ENCODE measurements around the gene GJC1.

GJC1 gene

GRCh38 chr17:44797802-44798201, 32.3 kb downstream of the GJC1 start:
- DNase-seq = no peak

GRCh38 chr17:44796731-44797130, 33.4 kb downstream of the GJC1 start:
- DNase-seq = no peak

GRCh38 chr17:44795928-44796327, 34.2 kb downstream of the GJC1 start:
- DNase-seq = no peak

DNA sequence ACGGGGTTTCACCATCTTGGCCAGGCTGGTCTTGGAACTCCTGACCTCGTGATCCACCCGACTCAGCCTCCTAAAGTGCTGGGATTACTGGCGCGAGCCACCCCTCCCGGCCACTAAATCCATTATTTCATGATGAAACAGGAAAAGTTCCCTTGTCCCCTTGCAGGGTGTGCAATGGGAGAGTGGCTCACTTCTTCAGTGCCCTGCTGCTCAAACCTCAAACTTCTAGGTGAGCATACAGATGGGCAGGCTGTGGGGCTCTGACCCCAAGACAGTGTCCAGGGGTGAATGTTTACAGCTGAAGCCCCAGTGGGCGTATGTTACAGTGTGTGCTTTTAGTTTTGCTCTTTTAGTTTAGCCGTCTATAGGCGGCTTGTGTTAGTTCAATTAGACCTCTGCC, 34.7 kb downstream of the GJC1 start:
- no peak for DNase-seq

DNA sequence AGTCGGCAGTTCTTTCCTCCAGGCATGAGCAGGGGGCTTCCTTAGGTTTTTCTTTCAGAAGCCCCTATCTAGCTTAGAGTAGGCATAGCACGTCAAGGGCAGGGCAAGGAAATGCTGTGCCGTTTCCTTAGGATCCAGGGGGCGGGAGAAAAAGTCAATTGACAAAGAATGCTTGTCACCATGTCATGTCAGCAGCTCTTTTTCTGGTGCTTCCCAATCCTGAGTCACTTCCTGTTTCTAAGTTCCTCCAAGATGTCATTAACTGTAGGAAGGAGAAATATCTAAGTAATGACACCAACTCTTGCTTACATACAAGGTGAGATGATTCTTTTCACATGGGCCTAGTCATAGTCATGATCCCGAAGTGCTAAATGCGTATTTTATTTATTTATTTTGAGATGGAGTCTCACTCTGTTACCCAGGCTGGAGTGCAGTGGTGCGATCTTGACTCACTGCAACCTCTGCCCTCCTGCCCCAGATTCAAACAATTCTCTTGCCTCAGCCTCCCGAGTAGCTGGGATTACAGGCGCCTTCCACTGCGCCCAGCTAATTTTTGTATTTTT, 35.2 kb downstream of the GJC1 start:
- DNase-seq = peak; percentile 33

GRCh38 chr17:44793885-44794842, 35.9 kb downstream of the GJC1 start:
- DNase-seq = no peak

DNA sequence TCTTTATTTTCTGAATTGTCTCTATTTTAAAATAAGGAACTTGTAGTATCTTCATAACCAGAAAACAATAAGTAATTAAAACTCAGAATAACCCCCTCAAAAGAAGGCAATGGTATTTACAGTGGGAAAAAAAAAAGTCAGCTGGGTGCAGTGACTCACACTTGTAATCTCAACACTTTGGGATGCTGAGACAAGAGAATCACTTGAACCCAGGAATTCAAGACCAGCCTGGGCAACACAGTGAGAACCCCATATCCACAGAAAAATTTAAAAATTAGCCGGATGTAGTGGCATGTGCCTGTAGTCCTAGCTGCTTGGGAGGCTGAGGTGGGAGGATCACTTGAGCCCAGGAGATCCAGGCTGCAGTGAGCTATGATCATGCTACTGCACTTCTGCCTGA, 37.8 kb downstream of the GJC1 start:
- DNase-seq = no peak

DNA sequence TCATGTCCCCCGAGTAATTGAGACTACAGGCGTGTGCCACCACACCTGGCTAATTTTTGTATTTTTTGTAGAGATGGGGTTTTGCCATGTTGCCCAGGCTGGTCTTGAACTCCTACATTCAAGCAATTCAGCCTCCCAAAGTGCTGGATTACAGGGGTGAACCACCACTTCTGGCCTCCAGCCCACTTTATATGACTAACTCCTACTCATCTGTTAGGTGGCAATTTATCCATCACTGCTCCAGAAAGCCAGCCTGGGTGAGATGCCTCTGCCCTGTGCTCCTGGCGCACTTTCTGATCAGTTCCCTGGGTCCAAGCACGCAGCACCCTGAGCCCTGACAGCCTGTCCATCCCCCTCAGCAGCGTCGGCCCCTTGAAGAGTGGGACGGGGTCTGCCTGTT, 41.9 kb downstream of the GJC1 start:
- no peak for DNase-seq

DNA sequence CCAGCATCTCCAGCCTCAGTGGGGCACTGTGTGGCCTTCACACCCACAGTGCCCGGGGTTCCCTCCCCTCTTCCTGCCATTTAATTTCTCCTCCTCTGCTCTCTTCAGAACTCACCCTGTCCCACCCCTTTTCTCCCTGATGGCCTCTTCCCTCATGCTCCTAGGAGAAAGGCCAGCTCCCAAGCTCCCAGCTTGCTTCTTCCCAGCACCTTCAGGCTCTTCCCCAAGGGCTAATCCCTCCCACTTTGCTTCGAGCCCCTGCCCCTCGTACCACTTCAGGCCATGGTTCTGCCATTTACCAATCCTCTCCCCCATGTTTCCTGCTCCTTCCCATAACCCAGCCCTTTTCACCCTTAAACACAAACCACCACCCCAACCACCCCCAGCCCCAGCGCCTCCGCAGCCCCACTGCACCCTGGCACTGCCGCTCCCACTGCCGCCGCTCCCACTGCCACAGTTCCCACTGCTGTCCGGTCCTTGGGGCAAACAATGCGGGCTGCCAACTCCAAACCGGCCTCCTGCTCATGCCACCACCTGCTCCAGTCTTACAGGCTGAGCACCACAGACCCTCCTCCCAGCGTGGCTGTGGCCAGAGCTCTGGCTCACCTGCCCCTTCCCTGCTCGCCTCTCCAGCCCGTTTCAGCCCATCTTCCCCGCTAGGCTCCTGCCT, 42.7 kb downstream of the GJC1 start:
- DNase-seq = no peak

GRCh38 chr17:44786551-44787081, 43.5 kb downstream of the GJC1 start:
- DNase-seq = no peak

DNA sequence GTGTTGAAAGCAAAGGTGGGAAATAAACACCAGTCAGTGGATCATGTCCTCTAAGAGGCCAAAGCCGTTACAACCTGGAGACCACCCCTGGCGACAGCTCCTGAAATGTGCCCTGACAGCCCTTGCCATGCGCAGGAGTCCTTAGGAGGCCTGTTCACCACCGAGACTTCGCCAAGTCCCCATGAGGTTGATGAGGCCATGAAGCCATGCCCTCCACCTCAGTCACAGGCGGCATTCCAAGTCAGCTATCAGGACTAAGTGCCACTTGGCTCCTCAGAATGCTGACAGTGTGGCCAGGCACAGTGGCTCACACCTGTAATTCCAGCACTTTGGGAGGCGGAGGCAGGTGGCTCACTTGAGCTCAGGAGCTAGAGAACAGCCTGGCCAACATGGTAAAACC, 44.2 kb downstream of the GJC1 start:
- DNase-seq = no peak

- DNase-seq = no peak
Observed at GRCh38 chr17:44782326-44782850, 47.7 kb downstream of the GJC1 start.

- DNase-seq = no peak
Observed at GRCh38 chr17:44781551-44782325, 48.3 kb downstream of the GJC1 start.

GRCh38 chr17:44780845-44781480, 49.1 kb downstream of the GJC1 start:
- DNase-seq = no peak

DNA sequence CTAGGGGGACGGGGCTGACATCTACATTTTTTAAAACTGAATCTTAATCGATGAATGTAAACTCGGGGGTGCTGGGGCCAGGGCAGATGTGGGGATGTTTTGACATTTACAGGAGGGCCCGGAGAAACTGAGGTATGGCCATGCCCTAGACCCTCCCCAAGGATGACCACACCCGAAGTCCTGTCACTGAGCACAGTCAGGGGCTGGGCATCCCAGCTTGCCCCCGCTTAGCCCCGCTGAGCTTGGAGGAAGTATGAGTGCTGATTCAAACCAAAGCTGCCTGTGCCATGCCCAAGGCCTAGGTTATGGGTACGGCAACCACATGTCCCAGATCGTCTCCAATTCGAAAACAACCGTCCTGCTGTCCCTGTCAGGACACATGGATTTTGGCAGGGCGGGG, 49.9 kb downstream of the GJC1 start:
- no peak for DNase-seq

- peak; percentile 88 for DNase-seq
Observed at GRCh38 chr17:44779211-44780025, 50.7 kb downstream of the GJC1 start.

DNA sequence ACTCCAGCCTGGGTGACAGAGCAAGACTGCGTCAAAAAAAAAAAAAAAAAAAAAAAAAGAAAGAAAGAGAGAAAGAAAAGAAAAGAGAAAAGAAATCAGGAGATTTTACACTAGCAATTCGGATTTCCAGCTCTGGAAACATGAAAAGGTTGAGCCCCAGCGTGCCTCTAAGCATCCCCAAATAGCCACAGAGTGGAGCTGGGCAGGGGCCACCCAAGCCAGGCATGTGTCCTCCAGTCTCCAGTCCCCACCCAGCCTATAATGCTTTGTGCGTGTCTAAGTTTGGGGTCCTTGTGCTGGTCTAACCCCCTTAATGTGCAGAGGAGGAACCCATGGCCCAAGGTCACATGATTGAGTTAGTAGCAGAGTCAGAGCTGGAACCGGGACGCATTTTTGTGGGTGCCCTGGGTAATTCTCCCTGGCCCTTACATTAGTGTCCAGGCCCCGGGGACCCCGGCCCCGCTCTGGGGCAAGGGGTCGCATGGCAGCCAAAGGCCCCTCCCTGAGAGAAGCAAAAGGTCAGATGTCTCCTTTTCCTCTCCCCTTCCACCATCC, 51.4 kb downstream of the GJC1 start:
- DNase-seq = no peak

DNA sequence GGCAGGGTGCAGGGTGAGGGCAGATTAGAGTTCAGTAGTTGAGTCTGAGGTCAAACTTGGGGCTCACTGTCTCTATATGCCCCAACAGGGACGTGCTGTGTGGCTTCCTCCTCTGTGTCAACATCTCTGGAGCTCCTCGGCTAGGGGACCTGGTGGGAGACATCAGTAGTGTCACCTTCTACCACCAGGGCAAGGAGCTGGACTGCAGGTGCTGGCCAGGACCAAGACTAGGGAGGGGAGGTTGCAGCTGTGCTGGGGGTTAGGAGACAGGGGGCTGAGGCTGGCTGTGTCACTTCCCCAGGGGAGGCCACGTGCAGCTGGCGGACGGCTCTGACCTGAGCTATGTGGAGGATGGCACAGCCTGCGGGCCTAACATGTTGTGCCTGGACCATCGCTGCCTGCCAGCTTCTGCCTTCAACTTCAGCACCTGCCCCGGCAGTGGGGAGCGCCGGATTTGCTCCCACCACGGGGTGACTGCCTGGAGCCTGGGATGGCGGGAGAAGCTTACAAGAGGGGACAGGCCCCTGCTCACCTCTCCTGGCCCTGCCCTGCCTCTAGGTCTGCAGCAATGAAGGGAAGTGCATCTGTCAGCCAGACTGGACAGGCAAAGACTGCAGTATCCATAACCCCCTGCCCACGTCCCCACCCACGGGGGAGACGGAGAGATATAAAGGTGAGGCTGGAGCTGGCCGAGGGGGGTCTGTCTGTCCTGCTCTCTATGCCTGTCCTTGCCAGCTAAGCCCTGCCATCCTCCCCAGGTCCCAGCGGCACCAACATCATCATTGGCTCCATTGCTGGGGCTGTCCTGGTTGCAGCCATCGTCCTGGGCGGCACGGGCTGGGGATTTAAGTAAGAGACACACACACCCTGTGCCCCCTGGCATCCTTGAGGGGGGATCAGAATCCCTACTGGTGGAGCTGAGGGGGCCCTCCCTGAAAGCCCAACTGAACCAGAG, 52.4 kb downstream of the GJC1 start:
- no peak for DNase-seq

- DNase-seq = no peak
Observed at GRCh38 chr17:44776628-44777393, 53.3 kb downstream of the GJC1 start.
